Activated CD8-positive, alpha-beta memory T cell treated with anti-CD3 and anti-CD28 coated beads, Interleukin-2, amount 10 ng/mL, durations not matched to agents 7 days and 5 days (primary cell): ENCODE measurements around the gene DNAH17. TPM values are rescaled to one million over a fixed set of nuclear protein-coding genes. Genes with fewer than 3 reads are reported as not detected.
"Not testable (repeated sequence)": the region's sequence is repeated elsewhere in the genome, so short reads cannot be mapped to it uniquely, and the experiment has no call there.

ENCODE experiments used
- ATAC-seq: fragments of 150-1000 bp; cut with Tn5 transposase; one replicate; pipeline ENCODE4 v1.10.0; 2021; ENCODE audit warnings: moderate library complexity
- CTCF ChIA-PET: fragments of 350-600 bp; sonication (Branson Sonifier 250); formaldehyde crosslinking; loops from one replicate; lab custom pipeline; 2021; ENCODE audit warnings: antibody characterized with exemption; lab: Charles Lee
- DNase-seq: peaks from one replicate; pipeline ENCODE4 v3.0.0-alpha.2; 2020
- H3K27ac Mint-ChIP-seq: one replicate; pipeline ENCODE4 v1.8.0; 2021; ENCODE audit warnings: mild to moderate bottlenecking, mixed read lengths
- H3K27me3 Mint-ChIP-seq: one replicate; pipeline ENCODE4 v1.8.0; 2021; ENCODE audit warnings: mixed read lengths
- H3K36me3 Mint-ChIP-seq: one replicate; pipeline ENCODE4 v1.8.0; 2021; ENCODE audit warnings: mild to moderate bottlenecking, mixed read lengths
- H3K4me1 Mint-ChIP-seq: one replicate; pipeline ENCODE4 v1.8.0; 2021; ENCODE audit warnings: mixed read lengths
- H3K4me3 Mint-ChIP-seq: one replicate; pipeline ENCODE4 v1.8.0; 2021; ENCODE audit warnings: mild to moderate bottlenecking, moderate library complexity, mixed read lengths
- H3K9me3 Mint-ChIP-seq: one replicate; pipeline ENCODE4 v1.8.0; 2022; ENCODE audit warnings: low read depth, mixed read lengths
- total RNA-seq, 2 experiments: library from RNA; stranded (reverse); gene quantifications; one replicate each; pipeline ENCODE4 v1.2.3, GENCODE V29; 2021

The DNAH17 gene
- total RNA-seq, 2 experiments from 2014 or later = 0.26 TPM; not detected in 1

- no peak overlapping the region for H3K4me3 Mint-ChIP-seq
- DNase-seq (no peak), ATAC-seq (no peak)
- peaks cover 3% of the 10 kb centered on the region for H3K36me3 Mint-ChIP-seq
- CTCF ChIA-PET = no interaction called here
- peaks cover 3% of the 10 kb centered on the region for H3K9me3 Mint-ChIP-seq
- no peak overlapping the region for H3K27ac Mint-ChIP-seq
- H3K27me3 Mint-ChIP-seq = peaks cover 2% of the 10 kb centered on the region
- no peaks in the 10 kb centered on the region for H3K4me1 Mint-ChIP-seq
These were observed 108.8 kb downstream of the DNAH17 start for GRCh38 chr17:78468366-78468765.

DNA sequence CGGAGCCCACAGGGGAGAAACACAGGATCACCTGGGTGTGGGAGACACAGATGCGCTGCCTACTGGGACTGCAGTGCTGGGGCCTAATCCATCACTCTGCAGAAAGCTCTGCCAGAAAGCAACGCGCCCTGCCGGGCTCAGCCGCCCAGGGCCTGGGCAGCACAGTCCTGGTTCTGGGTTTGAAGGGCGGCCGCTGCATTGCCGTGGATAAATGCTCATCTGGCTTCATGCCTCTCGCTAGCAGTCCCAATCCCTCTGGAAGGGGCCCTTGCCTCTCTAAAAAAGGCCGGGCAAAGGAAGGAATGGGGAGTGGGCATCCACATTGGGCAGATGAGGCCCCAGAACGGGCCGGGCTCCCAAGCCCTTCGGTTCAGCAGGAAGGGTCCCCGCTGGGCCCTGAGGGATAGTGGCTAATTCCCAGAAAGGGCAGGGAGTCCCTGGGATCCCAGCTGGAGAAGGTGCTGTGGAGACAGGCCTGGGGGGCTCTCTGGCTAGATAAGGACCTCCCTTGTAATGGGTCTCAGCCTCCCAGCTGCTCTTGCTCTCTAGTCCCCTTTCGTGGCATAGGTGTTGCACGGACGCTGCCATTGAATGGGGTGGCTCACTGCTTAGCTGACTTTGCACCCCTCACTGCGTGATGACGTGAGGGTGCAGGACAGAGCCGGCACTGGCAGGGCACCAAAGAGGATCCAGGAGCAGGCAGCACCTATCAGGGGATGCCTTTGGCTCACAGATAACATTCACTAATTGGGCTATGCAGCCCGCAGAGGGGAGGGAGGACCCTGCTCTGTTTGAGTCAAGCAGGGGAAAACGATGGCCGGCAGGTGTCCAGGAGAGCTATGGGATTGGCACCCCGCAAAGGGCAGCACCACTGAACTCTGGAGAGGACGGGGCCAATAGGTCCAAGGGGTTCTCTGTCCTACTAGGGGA, 110.1 kb downstream of the DNAH17 start:
- Mint-ChIP-seq H3K27me3 (no peaks in the 10 kb centered on the region), H3K4me3 (no peak overlapping the region), H3K4me1 (no peaks in the 10 kb centered on the region), H3K27ac (no peak overlapping the region), H3K36me3 (peaks cover 3% of the 10 kb centered on the region), H3K9me3 (peaks cover 3% of the 10 kb centered on the region)
- ATAC-seq (no peak), DNase-seq (no peak)
- CTCF ChIA-PET = no interaction called here

DNA sequence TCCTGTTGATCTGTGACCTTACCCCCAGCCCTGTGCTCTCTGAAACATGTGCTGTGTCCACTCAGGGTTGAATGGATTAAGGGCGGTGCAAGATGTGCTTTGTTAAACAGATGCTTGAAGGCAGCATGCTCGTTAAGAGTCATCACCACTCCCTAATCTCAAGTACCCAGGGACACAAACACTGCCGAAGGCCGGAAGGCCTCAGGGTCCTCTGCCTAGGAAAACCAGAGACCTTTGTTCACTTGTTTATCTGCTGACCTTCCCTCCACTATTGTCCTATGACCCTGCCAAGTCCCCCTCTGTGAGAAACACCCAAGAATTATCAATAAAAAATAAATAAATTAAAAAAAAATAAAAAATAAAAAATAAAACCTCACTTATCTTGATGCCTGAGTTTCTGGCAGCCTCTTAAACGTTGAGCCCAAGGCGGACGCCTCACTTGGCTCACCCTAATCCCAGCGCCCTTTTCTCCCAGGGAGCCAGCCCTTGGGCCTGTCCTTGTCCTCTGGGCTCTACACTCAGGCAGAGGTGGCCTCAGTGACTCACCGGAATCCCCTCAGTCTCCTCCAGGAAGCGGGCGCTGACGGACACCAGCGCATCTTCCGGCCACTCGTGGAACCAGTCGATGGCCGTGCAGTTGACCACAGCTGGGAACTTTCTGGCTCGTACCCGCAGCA, 110.9 kb downstream of the DNAH17 start:
- H3K27me3 Mint-ChIP-seq, H3K4me1 Mint-ChIP-seq, CTCF ChIA-PET, H3K9me3 Mint-ChIP-seq, H3K36me3 Mint-ChIP-seq, DNase-seq, ATAC-seq, H3K4me3 Mint-ChIP-seq, H3K27ac Mint-ChIP-seq: not testable (repeated sequence)

DNA sequence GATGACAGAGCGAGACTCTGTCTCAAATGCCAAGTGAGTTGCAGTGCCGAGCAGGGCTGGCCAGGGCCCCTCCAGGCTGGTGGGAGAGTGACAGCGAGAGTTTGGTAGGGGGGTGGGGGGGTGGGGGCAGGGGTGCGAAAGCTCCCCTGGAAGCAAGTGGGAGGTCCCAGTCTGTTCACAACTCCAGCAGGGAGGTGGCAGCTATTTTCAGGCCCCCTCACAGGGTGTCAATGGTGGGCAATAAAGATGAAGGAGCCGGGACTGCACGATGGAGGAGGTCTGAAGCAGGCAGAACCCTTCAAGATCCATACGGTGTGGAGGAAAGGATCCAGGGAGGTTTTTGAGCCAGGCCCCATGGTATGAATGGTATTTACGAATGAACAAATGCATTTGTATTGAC, 115.0 kb downstream of the DNAH17 start:
- H3K27ac Mint-ChIP-seq = no peak overlapping the region
- no peaks in the 10 kb centered on the region for H3K9me3 Mint-ChIP-seq
- H3K36me3 Mint-ChIP-seq = no peaks in the 10 kb centered on the region
- no peaks in the 10 kb centered on the region for H3K4me1 Mint-ChIP-seq
- H3K27me3 Mint-ChIP-seq = no peaks in the 10 kb centered on the region
- CTCF ChIA-PET = no interaction called here
- no peak overlapping the region for H3K4me3 Mint-ChIP-seq
- DNase-seq (no peak), ATAC-seq (no peak)

GRCh38 chr17:78461799-78462053, 115.5 kb downstream of the DNAH17 start:
- ATAC-seq (no peak), DNase-seq (no peak)
- CTCF ChIA-PET = no interaction called here
- no peak overlapping the region for H3K27ac Mint-ChIP-seq
- no peak overlapping the region for H3K4me3 Mint-ChIP-seq
- no peaks in the 10 kb centered on the region for H3K4me1 Mint-ChIP-seq
- no peaks in the 10 kb centered on the region for H3K9me3 Mint-ChIP-seq
- no peaks in the 10 kb centered on the region for H3K27me3 Mint-ChIP-seq
- H3K36me3 Mint-ChIP-seq = no peaks in the 10 kb centered on the region

GRCh38 chr17:78460951-78461798, 116.0 kb downstream of the DNAH17 start:
- CTCF ChIA-PET = no interaction called here
- no peak for DNase-seq
- no peaks in the 10 kb centered on the region for H3K27me3 Mint-ChIP-seq
- H3K4me3 Mint-ChIP-seq = no peak overlapping the region
- no peaks in the 10 kb centered on the region for H3K9me3 Mint-ChIP-seq
- ATAC-seq = no peak
- H3K27ac Mint-ChIP-seq = no peak overlapping the region
- no peaks in the 10 kb centered on the region for H3K36me3 Mint-ChIP-seq
- H3K4me1 Mint-ChIP-seq = no peaks in the 10 kb centered on the region

GRCh38 chr17:78460176-78460675, 117.0 kb downstream of the DNAH17 start:
- DNase-seq (no peak), ATAC-seq (no peak)
- no peaks in the 10 kb centered on the region for H3K27me3 Mint-ChIP-seq
- CTCF ChIA-PET = no interaction called here
- no peaks in the 10 kb centered on the region for H3K9me3 Mint-ChIP-seq
- H3K27ac Mint-ChIP-seq = no peak overlapping the region
- H3K36me3 Mint-ChIP-seq = no peaks in the 10 kb centered on the region
- no peaks in the 10 kb centered on the region for H3K4me1 Mint-ChIP-seq
- H3K4me3 Mint-ChIP-seq = no peak overlapping the region

DNA sequence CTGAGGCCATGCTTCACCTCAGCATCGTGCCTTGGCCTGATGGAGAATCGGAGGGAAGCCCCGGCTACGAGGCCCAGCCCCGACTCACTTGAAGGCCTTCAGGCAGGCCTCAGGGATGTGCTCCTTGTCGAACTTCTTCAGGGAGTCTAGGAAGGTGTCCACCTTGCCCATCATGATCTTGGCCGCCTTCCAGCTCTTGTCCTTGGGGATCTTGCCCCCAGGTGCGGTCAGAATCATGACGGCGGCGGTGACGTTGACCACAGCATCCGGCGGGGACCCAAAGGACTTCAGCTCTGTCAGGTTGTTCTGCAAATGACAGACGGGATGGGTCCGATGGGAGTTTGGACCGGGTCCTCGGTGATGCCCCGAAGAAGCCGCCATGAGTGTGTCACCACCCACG, 117.5 kb downstream of the DNAH17 start:
- no peaks in the 10 kb centered on the region for H3K36me3 Mint-ChIP-seq
- CTCF ChIA-PET = no interaction called here
- H3K27ac Mint-ChIP-seq = no peak overlapping the region
- no peaks in the 10 kb centered on the region for H3K27me3 Mint-ChIP-seq
- no peak overlapping the region for H3K4me3 Mint-ChIP-seq
- ATAC-seq (no peak), DNase-seq (no peak)
- no peaks in the 10 kb centered on the region for H3K9me3 Mint-ChIP-seq
- H3K4me1 Mint-ChIP-seq = no peaks in the 10 kb centered on the region

DNA sequence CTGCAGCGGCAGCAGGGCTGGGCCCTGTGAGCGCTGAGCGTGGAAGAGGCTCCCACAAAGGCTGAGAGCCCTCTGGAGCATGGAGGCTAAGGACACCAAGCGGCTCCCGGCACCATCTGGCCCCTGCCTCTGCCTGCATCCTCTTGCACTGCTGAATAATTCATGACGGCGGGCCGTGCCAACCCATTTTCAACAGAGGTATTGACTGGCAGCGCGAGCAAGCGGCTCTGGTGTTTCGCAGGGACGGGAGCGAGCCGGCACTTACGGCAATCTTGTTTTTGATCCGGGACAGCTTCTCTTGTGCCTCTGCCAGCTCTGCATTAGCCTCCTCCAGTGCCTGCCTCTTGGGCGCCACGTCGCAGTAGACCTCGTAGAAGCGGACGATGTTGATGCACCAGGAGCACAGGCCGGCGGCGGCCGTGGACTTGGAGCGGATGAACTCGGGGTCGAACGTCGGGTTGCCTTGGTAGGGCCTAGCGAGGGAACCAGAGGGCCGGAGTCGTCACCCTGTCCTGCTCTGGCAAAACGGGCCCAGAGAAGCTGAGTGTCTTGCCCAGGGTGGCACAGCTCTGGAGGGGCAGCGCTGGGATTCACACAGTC, 118.4 kb downstream of the DNAH17 start:
- CTCF ChIA-PET = interaction anchor here (0.7 kb wide), 1 partner anchor 13 kb away, joined by 3 read pairs; no protein-coding TSS in a partner anchor

GRCh38 chr17:78458091-78458490, 119.1 kb downstream of the DNAH17 start:
- no peak overlapping the region for H3K27ac Mint-ChIP-seq
- no peaks in the 10 kb centered on the region for H3K27me3 Mint-ChIP-seq
- H3K4me3 Mint-ChIP-seq = no peak overlapping the region
- no peaks in the 10 kb centered on the region for H3K9me3 Mint-ChIP-seq
- DNase-seq (no peak), ATAC-seq (no peak)
- CTCF ChIA-PET = interaction anchor here (0.7 kb wide), 1 partner anchor 13 kb away, joined by 3 read pairs; no protein-coding TSS in a partner anchor
- no peaks in the 10 kb centered on the region for H3K36me3 Mint-ChIP-seq
- no peaks in the 10 kb centered on the region for H3K4me1 Mint-ChIP-seq

More for the DNA sequence above, 118.4 kb downstream of the DNAH17 start:
- DNase-seq (no peak), ATAC-seq (no peak)
- Mint-ChIP-seq H3K36me3 (no peaks in the 10 kb centered on the region), H3K27ac (no peak overlapping the region), H3K27me3 (no peaks in the 10 kb centered on the region), H3K4me1 (no peaks in the 10 kb centered on the region), H3K4me3 (no peak overlapping the region), H3K9me3 (no peaks in the 10 kb centered on the region)

DNA sequence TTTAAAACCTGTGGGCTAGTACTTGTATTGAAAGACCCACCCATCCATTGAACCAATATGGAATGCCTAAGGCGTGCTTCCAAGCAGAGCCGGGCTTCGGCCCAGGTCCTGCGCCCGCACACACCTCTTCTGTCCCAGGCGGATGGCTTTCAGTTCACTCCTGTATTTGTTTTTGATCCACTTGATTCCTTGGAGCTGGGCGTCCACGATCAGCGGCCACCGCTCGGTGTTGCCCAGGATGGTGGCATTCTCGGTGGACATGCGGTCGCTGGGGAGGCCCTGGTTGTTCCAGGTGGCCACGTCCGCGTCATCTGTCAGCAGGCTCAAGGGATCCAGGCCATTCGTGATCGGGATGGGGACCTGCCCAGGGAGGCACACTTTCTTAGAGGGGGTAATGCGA, 122.8 kb downstream of the DNAH17 start:
- CTCF ChIA-PET = no interaction called here
- H3K4me3 Mint-ChIP-seq = no peak overlapping the region
- no peaks in the 10 kb centered on the region for H3K36me3 Mint-ChIP-seq
- no peak overlapping the region for H3K27ac Mint-ChIP-seq
- H3K27me3 Mint-ChIP-seq = peaks cover 2% of the 10 kb centered on the region
- ATAC-seq (no peak), DNase-seq (no peak)
- no peaks in the 10 kb centered on the region for H3K9me3 Mint-ChIP-seq
- peaks cover 2% of the 10 kb centered on the region for H3K4me1 Mint-ChIP-seq

DNA sequence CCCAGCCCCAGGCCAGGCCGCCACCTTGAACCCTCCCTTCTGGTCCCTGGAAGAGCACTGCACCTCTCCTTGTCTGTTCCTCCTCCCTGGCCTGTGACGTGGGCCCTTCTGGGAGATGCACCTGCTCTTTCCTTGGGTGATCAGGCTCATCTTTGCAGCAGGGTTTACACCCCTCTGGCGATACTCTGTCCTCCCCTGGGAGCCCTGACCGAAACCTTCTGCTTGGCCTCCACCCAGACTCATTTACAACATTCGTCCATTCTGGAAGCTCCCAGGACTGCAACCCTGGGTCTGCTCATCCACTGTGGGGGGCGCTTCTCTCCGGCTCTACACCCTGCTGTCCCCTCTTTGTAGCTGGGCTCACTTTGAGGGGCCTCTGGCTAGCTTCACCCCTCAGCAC, 125.4 kb downstream of the DNAH17 start:
- H3K9me3 Mint-ChIP-seq = no peaks in the 10 kb centered on the region
- CTCF ChIA-PET = no interaction called here
- ATAC-seq (no peak), DNase-seq (no peak)
- peaks cover 2% of the 10 kb centered on the region for H3K27me3 Mint-ChIP-seq
- no peak overlapping the region for H3K27ac Mint-ChIP-seq
- no peaks in the 10 kb centered on the region for H3K36me3 Mint-ChIP-seq
- H3K4me3 Mint-ChIP-seq = no peak overlapping the region
- peaks cover 2% of the 10 kb centered on the region for H3K4me1 Mint-ChIP-seq
